Measurements from ENCODE around the gene EXOG. TPM values are rescaled to one million over a fixed set of nuclear protein-coding genes. Genes with fewer than 3 reads are reported as not detected.

The EXOG gene
- total RNA-seq, 6 experiments from 2014 or later = 2.7 to 5.3 (median 3.9) TPM

DNA sequence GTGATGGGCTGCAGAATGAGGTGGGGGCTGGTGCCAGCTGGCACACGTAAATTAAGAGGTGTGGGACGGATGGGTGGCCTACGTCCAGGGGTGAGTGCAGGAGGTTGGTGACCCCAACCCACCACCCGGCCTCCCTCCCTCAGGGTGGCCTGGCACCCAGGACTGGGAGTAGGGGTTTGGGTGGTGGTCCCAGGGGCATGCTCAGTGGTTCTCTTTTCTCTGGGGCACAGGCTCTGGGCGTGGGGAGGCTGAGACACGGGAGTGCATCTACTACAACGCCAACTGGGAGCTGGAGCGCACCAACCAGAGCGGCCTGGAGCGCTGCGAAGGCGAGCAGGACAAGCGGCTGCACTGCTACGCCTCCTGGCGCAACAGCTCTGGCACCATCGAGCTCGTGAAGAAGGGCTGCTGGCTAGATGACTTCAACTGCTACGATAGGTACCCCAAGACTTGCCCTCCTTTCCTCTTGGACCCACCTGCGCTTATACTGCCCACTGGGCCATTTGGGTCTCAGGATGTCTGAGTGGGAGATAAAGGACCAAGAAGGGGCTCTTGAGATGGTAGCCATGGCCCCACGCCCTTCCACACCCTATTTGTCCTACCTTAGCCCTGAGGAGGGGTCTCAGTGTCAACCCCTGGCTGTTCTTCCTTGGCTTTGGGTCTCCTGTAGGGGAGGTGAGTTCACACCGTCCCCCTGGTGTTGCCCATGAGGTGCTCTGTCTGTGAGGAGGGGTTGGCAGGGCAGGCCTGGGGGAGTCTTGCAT lies 18.9 kb upstream of the EXOG start:
- Histone ChIP-seq H3K4me3 (no peak overlapping the region), H3K4me1 (peaks cover 0 to 15% (median 4%) of the 10 kb centered on the region in 4 donors), H3K27me3 (no peaks in the 10 kb centered on the region), H3K36me3 (peaks cover 0 to 23% (median 6%) of the 10 kb centered on the region in 4 donors), H3K9me3 (no peaks in the 10 kb centered on the region), H3K27ac (no peak overlapping the region)
- no peak for TF ChIP-seq POLR2A (IDR thresholded peaks at IDR 0.05)
- TF ChIP-seq, protein P1, sequence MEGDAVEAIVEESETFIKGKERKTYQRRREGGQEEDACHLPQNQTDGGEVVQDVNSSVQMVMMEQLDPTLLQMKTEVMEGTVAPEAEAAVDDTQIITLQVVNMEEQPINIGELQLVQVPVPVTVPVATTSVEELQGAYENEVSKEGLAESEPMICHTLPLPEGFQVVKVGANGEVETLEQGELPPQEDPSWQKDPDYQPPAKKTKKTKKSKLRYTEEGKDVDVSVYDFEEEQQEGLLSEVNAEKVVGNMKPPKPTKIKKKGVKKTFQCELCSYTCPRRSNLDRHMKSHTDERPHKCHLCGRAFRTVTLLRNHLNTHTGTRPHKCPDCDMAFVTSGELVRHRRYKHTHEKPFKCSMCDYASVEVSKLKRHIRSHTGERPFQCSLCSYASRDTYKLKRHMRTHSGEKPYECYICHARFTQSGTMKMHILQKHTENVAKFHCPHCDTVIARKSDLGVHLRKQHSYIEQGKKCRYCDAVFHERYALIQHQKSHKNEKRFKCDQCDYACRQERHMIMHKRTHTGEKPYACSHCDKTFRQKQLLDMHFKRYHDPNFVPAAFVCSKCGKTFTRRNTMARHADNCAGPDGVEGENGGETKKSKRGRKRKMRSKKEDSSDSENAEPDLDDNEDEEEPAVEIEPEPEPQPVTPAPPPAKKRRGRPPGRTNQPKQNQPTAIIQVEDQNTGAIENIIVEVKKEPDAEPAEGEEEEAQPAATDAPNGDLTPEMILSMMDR (IDR thresholded peaks at IDR 0.05) = no peak
- DNase-seq (no peak), ATAC-seq (no peak)
- intact Hi-C loops (cut with DNase I) = loop anchor here in 1 of 2 donors (5.0 to 10.0 kb wide), 2 partner anchors 130 to 352 kb away; partner anchors contain the start of gene XYLB
- 85% methylated on average over 6 of the region's 21 CpGs for whole genome bisulfite sequencing (ENCODE audit: insufficient coverage, low coverage, low lambda C conversion rate, missing lambda C conversion rate)

DNA sequence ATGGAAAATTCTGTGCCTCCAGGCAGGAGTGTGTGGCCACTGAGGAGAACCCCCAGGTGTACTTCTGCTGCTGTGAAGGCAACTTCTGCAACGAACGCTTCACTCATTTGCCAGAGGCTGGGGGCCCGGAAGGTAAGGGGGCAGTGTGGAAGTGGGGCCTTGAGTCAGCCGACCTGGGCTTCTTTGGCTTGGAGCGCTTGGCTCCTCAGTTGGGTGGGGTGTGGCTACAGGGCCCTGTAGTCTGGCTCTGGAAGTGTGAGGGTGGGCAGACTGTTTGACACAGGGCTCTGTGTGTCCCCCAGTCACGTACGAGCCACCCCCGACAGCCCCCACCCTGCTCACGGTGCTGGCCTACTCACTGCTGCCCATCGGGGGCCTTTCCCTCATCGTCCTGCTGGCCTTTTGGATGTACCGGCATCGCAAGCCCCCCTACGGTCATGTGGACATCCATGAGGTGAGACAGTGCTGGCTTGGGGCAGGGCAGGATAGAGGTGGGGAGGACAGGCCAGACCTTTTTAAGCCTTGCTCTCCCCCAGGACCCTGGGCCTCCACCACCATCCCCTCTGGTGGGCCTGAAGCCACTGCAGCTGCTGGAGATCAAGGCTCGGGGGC lies 18.2 kb upstream of the EXOG start:
- no peak for DNase-seq
- no peaks in the 10 kb centered on the region for H3K27me3 ChIP-seq
- H3K9me3 ChIP-seq = no peaks in the 10 kb centered on the region
- no peak overlapping the region for H3K27ac ChIP-seq
- peaks cover 0 to 30% (median 9%) of the 10 kb centered on the region in 4 donors for H3K36me3 ChIP-seq
- H3K4me1 ChIP-seq = peaks cover 0 to 8% (median 0%) of the 10 kb centered on the region in 4 donors
- H3K4me3 ChIP-seq = no peak overlapping the region
- no CpG with 5 or more reads among the region's 15 CpGs for WGBS (ENCODE audit: insufficient coverage, low coverage, low lambda C conversion rate, missing lambda C conversion rate)
- no peak for ATAC-seq
- TF ChIP-seq POLR2A (IDR thresholded peaks at IDR 0.05) = no peak
- TF ChIP-seq, protein P1 (IDR thresholded peaks at IDR 0.05) = no peak
- intact Hi-C loops (cut with DNase I) = loop anchor here in 1 of 2 donors (5.0 to 10.0 kb wide), 2 partner anchors 131 to 353 kb away; partner anchors contain the start of gene XYLB

DNA sequence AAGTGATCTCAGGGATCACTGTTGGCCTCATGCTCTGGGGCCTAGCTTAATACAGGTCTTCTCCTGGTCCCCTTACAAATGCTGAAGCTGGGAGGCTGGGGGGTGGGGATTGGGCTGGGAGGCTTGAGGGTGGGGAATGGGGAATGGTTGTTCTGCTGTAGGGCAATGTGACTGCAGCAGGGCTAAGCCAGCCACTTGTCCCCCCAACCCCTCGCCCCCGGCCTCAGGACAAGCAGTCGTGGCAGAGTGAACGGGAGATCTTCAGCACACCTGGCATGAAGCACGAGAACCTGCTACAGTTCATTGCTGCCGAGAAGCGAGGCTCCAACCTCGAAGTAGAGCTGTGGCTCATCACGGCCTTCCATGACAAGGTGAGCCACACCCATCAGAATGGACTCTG lies 17.2 kb upstream of the EXOG start:
- H3K9me3 ChIP-seq = no peaks in the 10 kb centered on the region
- ATAC-seq = no peak
- WGBS (ENCODE audit: insufficient coverage, low coverage, low lambda C conversion rate, missing lambda C conversion rate) = 89% methylated on average over 5 of the region's 9 CpGs
- intact Hi-C loops (cut with DNase I) = loop anchor here in 1 of 2 donors (5.0 to 10.0 kb wide), 2 partner anchors 132 to 354 kb away; partner anchors contain the start of gene XYLB
- H3K36me3 ChIP-seq = peaks cover 0 to 39% (median 14%) of the 10 kb centered on the region in 4 donors
- no peak overlapping the region for H3K4me3 ChIP-seq
- no peaks in the 10 kb centered on the region for H3K27me3 ChIP-seq
- no peaks in the 10 kb centered on the region for H3K4me1 ChIP-seq
- no peak for DNase-seq
- TF ChIP-seq, protein P1 (IDR thresholded peaks at IDR 0.05) = no peak
- TF ChIP-seq POLR2A (IDR thresholded peaks at IDR 0.05) = no peak
- no peak overlapping the region for H3K27ac ChIP-seq

DNA sequence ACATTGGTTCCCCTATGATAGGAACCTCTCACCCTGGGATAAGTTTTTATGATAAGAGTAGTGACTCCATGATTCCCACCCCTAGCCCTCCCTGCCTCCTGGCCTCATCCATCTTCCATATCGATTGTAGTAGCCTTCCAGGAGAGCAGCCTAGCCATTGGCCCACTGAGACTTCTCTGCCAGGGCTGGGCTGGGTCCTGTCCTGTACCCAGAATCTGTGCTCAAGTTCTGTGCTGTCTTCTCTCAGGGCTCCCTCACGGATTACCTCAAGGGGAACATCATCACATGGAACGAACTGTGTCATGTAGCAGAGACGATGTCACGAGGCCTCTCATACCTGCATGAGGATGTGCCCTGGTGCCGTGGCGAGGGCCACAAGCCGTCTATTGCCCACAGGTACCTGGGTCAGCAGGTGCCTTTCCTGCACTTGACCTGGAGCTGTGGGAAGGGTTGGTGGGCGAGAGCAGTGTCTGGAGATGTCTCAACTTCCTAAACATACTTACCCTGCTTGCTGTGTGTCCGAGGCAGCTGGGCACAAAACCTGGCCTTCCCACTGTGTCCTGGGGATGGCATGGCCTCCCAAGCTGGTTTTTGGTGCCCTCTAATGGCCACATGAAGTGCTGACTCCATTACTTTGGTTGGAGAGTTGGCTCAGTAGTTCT lies 16.6 kb upstream of the EXOG start:
- H3K36me3 ChIP-seq = peaks cover 0 to 46% (median 16%) of the 10 kb centered on the region in 4 donors
- H3K9me3 ChIP-seq = no peaks in the 10 kb centered on the region
- DNase-seq (peak in 2 of 3 donors; percentile 65 to 74), ATAC-seq (peak; percentile 90 to 96 (median 93))
- H3K27ac ChIP-seq = no peak overlapping the region
- H3K27me3 ChIP-seq = no peaks in the 10 kb centered on the region
- TF ChIP-seq POLR2A (IDR thresholded peaks at IDR 0.05) = no peak
- TF ChIP-seq, protein P1 (IDR thresholded peaks at IDR 0.05) = peak; percentile 82 to 90 (median 86)
- H3K4me3 ChIP-seq = no peak overlapping the region
- intact Hi-C loops (cut with DNase I) = loop anchor here (5.0 to 10.0 kb wide), 3 partner anchors 127 to 355 kb away; partner anchors contain the start of gene XYLB (in 1 of the 2)
- 0% methylated on average over 2 of the region's 10 CpGs for WGBS (ENCODE audit: insufficient coverage, low coverage, low lambda C conversion rate, missing lambda C conversion rate)
- no peaks in the 10 kb centered on the region for H3K4me1 ChIP-seq
